Activated CD4-positive, CD25-positive, alpha-beta regulatory T cell treated with anti-CD3 and anti-CD28 coated beads, Interleukin-2, amount 50 U/mL, for 72 hours (primary cell): ENCODE measurements around the gene MIEF1.

Experiments used
- DNase-seq: peaks from one replicate; pipeline ENCODE4 v3.0.0; 2021

The MIEF1 gene

GRCh38 chr22:39471381-39472141 is 30.5 kb upstream of the MIEF1 start:
- no peak for DNase-seq

GRCh38 chr22:39472570-39473556 is 29.2 kb upstream of the MIEF1 start:
- DNase-seq, result no peak

- DNase-seq, result no peak
Observed at GRCh38 chr22:39473851-39474250, 28.2 kb upstream of the MIEF1 start.

- no peak for DNase-seq
Observed at GRCh38 chr22:39474351-39475111, 27.6 kb upstream of the MIEF1 start.

- no peak for DNase-seq
Observed at GRCh38 chr22:39475337-39475736, 26.8 kb upstream of the MIEF1 start.

- no peak for DNase-seq
Observed at GRCh38 chr22:39475902-39476301, 26.2 kb upstream of the MIEF1 start.

GRCh38 chr22:39476664-39477063 is 25.4 kb upstream of the MIEF1 start:
- DNase-seq, result no peak

- no peak for DNase-seq
Observed at GRCh38 chr22:39477542-39477941, 24.5 kb upstream of the MIEF1 start.

GRCh38 chr22:39478441-39478850 is 23.6 kb upstream of the MIEF1 start:
- no peak for DNase-seq

- DNase-seq, result no peak
Observed at GRCh38 chr22:39479254-39479653, 22.8 kb upstream of the MIEF1 start.

GRCh38 chr22:39480557-39480956 is 21.5 kb upstream of the MIEF1 start:
- DNase-seq, result no peak

- no peak for DNase-seq
Observed at GRCh38 chr22:39481054-39481453, 21.0 kb upstream of the MIEF1 start.

- DNase-seq, result no peak
Observed at GRCh38 chr22:39481595-39481994, 20.5 kb upstream of the MIEF1 start.

GRCh38 chr22:39482768-39483167 is 19.3 kb upstream of the MIEF1 start:
- DNase-seq, result no peak

- DNase-seq, result no peak
Observed at GRCh38 chr22:39486951-39487825, 14.9 kb upstream of the MIEF1 start.

- no peak for DNase-seq
Observed at GRCh38 chr22:39487826-39488520, 14.1 kb upstream of the MIEF1 start.

GRCh38 chr22:39488563-39489083 is 13.5 kb upstream of the MIEF1 start:
- DNase-seq, result no peak

- no peak for DNase-seq
Observed at GRCh38 chr22:39489094-39490068, 12.7 kb upstream of the MIEF1 start.

GRCh38 chr22:39490135-39490798 is 11.8 kb upstream of the MIEF1 start:
- DNase-seq, result peak; percentile 69
